Measurements from ENCODE around the gene PDZRN3.

Gene PDZRN3

DNA sequence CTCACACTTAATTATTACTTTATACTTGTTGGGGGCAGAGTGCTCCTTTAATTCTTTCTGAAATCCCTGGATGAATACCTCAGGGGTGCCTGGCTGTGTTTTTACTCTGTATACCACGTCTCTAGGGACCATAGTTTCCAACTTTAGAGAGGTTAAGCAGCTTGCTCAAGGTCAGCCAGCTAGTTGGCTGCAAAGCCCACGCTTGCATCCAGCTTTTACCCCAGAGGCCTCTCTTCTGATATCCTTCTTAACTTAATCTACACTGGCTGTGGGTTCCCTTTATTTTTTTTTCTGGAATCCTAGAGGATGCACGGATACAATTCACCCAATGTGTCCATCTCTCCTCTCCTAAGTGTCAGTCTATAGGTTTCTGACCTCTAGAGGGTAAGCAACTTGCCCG lies 1.4 kb downstream of the PDZRN3 start:
- ATAC-seq = no peak
- TF ChIP-seq, protein P1, sequence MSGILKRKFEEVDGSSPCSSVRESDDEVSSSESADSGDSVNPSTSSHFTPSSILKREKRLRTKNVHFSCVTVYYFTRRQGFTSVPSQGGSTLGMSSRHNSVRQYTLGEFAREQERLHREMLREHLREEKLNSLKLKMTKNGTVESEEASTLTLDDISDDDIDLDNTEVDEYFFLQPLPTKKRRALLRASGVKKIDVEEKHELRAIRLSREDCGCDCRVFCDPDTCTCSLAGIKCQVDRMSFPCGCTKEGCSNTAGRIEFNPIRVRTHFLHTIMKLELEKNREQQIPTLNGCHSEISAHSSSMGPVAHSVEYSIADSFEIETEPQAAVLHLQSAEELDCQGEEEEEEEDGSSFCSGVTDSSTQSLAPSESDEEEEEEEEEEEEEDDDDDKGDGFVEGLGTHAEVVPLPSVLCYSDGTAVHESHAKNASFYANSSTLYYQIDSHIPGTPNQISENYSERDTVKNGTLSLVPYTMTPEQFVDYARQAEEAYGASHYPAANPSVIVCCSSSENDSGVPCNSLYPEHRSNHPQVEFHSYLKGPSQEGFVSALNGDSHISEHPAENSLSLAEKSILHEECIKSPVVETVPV (CRISPR knock-in tag; IDR thresholded peaks at IDR 0.05) = no peak
- TF ChIP-seq, protein P2, sequence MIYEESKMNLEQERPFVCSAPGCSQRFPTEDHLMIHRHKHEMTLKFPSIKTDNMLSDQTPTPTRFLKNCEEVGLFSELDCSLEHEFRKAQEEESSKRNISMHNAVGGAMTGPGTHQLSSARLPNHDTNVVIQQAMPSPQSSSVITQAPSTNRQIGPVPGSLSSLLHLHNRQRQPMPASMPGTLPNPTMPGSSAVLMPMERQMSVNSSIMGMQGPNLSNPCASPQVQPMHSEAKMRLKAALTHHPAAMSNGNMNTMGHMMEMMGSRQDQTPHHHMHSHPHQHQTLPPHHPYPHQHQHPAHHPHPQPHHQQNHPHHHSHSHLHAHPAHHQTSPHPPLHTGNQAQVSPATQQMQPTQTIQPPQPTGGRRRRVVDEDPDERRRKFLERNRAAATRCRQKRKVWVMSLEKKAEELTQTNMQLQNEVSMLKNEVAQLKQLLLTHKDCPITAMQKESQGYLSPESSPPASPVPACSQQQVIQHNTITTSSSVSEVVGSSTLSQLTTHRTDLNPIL (CRISPR knock-in tag; IDR thresholded peaks at IDR 0.05; ENCODE audit: low read depth) = no peak
- TF ChIP-seq BACH2 (CRISPR knock-in tag; IDR thresholded peaks at IDR 0.05; ENCODE audit: borderline replicate concordance) (no peak), ZNF8 (CRISPR knock-in tag; IDR thresholded peaks at IDR 0.05) (no peak), OSR1 (CRISPR knock-in tag; IDR thresholded peaks at IDR 0.05) (no peak), CSDC2 (CRISPR knock-in tag; IDR thresholded peaks at IDR 0.05) (no peak), TCF4 (CRISPR knock-in tag; IDR thresholded peaks at IDR 0.05; ENCODE audit: borderline replicate concordance) (no peak), PPARA (CRISPR knock-in tag; IDR thresholded peaks at IDR 0.05; ENCODE audit: borderline replicate concordance) (no peak)
- TF ChIP-seq, protein P3, sequence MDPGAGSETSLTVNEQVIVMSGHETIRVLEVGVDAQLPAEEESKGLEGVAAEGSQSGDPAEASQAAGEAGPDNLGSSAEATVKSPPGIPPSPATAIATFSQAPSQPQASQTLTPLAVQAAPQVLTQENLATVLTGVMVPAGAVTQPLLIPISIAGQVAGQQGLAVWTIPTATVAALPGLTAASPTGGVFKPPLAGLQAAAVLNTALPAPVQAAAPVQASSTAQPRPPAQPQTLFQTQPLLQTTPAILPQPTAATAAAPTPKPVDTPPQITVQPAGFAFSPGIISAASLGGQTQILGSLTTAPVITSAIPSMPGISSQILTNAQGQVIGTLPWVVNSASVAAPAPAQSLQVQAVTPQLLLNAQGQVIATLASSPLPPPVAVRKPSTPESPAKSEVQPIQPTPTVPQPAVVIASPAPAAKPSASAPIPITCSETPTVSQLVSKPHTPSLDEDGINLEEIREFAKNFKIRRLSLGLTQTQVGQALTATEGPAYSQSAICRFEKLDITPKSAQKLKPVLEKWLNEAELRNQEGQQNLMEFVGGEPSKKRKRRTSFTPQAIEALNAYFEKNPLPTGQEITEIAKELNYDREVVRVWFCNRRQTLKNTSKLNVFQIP (CRISPR knock-in tag; IDR thresholded peaks at IDR 0.05; ENCODE audit: borderline replicate concordance, low read depth) = no peak

DNA sequence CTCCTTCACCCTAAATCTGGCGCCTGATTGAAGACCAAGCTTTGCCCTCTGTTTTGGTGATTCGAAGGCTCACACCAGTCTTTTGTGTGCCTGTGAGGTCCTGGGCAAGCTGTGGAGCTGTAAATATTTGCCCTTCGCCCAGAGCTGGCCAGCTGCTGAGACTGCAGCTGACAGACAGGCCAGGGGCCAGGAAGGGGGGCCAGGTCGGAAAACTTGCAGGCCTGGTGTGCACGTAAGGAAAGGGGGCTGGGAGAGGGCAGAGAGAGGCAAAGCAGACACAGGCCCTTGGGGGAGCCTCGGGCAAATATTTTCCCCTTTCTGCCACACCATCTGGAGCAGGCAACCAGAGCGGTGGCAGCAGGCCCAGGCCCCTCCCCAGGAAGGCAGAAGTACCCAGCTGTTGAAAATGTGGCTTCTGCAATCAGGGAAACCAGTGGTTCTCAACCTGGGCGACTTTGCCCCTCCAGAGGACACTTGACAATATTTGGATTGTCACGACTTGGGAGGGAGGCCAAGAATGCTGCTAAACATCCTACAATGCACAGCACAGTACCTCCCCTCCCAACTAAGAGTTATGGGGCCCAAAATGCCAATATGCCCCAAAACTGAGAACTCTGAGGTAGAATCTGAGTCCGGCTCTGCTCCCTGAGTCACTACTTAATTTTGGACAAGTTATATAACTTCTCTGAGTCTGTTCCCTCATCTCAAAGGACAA lies 2.5 kb downstream of the PDZRN3 start:
- peak; percentile 41 for ATAC-seq
- TF ChIP-seq TOX (CRISPR knock-in tag; IDR thresholded peaks at IDR 0.05; ENCODE audit: borderline replicate concordance) = no peak
- no peak for TF ChIP-seq ARNTL (CRISPR knock-in tag; IDR thresholded peaks at IDR 0.05; ENCODE audit: borderline replicate concordance, low read depth)
- TF ChIP-seq ISL1 (CRISPR knock-in tag; IDR thresholded peaks at IDR 0.05) = no peak
- no peak for TF ChIP-seq ZNF565 (CRISPR knock-in tag; conservative IDR thresholded peaks at IDR 0.05; ENCODE audit: low read depth)
- TF ChIP-seq ZC3H10 (CRISPR knock-in tag; IDR thresholded peaks at IDR 0.05) = no peak
- TF ChIP-seq, protein P4, sequence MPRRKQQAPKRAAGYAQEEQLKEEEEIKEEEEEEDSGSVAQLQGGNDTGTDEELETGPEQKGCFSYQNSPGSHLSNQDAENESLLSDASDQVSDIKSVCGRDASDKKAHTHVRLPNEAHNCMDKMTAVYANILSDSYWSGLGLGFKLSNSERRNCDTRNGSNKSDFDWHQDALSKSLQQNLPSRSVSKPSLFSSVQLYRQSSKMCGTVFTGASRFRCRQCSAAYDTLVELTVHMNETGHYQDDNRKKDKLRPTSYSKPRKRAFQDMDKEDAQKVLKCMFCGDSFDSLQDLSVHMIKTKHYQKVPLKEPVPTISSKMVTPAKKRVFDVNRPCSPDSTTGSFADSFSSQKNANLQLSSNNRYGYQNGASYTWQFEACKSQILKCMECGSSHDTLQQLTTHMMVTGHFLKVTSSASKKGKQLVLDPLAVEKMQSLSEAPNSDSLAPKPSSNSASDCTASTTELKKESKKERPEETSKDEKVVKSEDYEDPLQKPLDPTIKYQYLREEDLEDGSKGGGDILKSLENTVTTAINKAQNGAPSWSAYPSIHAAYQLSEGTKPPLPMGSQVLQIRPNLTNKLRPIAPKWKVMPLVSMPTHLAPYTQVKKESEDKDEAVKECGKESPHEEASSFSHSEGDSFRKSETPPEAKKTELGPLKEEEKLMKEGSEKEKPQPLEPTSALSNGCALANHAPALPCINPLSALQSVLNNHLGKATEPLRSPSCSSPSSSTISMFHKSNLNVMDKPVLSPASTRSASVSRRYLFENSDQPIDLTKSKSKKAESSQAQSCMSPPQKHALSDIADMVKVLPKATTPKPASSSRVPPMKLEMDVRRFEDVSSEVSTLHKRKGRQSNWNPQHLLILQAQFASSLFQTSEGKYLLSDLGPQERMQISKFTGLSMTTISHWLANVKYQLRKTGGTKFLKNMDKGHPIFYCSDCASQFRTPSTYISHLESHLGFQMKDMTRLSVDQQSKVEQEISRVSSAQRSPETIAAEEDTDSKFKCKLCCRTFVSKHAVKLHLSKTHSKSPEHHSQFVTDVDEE (CRISPR knock-in tag; IDR thresholded peaks at IDR 0.05) = peak; percentile 83; the same call in 1 of the 2 replicates
- peak; percentile 65; the same call in 1 of the 2 replicates for TF ChIP-seq TCF4 (CRISPR knock-in tag; IDR thresholded peaks at IDR 0.05; ENCODE audit: borderline replicate concordance)
- no peak for TF ChIP-seq RARB (CRISPR knock-in tag; IDR thresholded peaks at IDR 0.05)
- TF ChIP-seq, protein P3 (CRISPR knock-in tag; IDR thresholded peaks at IDR 0.05; ENCODE audit: borderline replicate concordance, low read depth) = no peak
- TF ChIP-seq ESRRG (CRISPR knock-in tag; IDR thresholded peaks at IDR 0.05) = no peak

DNA sequence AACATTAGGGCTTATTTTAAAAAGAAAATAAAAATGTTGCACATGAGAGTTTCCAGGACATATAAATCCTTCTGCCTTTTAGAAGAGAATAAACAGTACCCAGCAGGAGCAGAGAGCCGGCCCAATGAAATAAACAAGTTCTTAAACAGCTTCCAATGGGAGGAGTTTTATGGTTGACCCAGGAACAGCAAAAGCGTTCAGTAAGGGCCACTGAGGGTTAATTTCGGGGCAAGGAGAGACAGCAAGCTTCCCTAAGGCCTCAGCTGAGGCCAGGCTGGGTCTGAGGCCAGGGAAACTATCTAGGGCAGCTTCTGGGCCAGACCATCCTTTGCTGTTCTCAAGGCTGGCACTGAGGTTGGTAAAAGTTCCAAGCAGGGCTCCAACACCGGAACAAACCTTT lies 3.4 kb downstream of the PDZRN3 start:
- TF ChIP-seq ISL1 (CRISPR knock-in tag; IDR thresholded peaks at IDR 0.05) = no peak
- no peak for TF ChIP-seq ZNF8 (CRISPR knock-in tag; IDR thresholded peaks at IDR 0.05)
- no peak for TF ChIP-seq TOX (CRISPR knock-in tag; IDR thresholded peaks at IDR 0.05; ENCODE audit: borderline replicate concordance)
- no peak for TF ChIP-seq ARNTL (CRISPR knock-in tag; IDR thresholded peaks at IDR 0.05; ENCODE audit: borderline replicate concordance, low read depth)
- TF ChIP-seq, protein P1 (CRISPR knock-in tag; IDR thresholded peaks at IDR 0.05) = no peak
- TF ChIP-seq, protein P5, sequence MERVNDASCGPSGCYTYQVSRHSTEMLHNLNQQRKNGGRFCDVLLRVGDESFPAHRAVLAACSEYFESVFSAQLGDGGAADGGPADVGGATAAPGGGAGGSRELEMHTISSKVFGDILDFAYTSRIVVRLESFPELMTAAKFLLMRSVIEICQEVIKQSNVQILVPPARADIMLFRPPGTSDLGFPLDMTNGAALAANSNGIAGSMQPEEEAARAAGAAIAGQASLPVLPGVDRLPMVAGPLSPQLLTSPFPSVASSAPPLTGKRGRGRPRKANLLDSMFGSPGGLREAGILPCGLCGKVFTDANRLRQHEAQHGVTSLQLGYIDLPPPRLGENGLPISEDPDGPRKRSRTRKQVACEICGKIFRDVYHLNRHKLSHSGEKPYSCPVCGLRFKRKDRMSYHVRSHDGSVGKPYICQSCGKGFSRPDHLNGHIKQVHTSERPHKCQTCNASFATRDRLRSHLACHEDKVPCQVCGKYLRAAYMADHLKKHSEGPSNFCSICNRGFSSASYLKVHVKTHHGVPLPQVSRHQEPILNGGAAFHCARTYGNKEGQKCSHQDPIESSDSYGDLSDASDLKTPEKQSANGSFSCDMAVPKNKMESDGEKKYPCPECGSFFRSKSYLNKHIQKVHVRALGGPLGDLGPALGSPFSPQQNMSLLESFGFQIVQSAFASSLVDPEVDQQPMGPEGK (CRISPR knock-in tag; IDR thresholded peaks at IDR 0.05; ENCODE audit: borderline replicate concordance) = no peak
- no peak for TF ChIP-seq SNAI2 (CRISPR knock-in tag; IDR thresholded peaks at IDR 0.05)
- no peak for TF ChIP-seq CSDC2 (CRISPR knock-in tag; IDR thresholded peaks at IDR 0.05)
- no peak for TF ChIP-seq ZFP30 (CRISPR knock-in tag; IDR thresholded peaks at IDR 0.05)
- no peak for TF ChIP-seq RARB (CRISPR knock-in tag; IDR thresholded peaks at IDR 0.05)
- TF ChIP-seq BACH2 (CRISPR knock-in tag; IDR thresholded peaks at IDR 0.05; ENCODE audit: borderline replicate concordance) = no peak
- no peak for TF ChIP-seq TCF4 (CRISPR knock-in tag; IDR thresholded peaks at IDR 0.05; ENCODE audit: borderline replicate concordance)
- TF ChIP-seq, protein P2 (CRISPR knock-in tag; IDR thresholded peaks at IDR 0.05; ENCODE audit: low read depth) = no peak
- TF ChIP-seq ZNF70 (CRISPR knock-in tag; IDR thresholded peaks at IDR 0.05) = no peak
- ATAC-seq = no peak
